H1 (cell line): ENCODE results near the gene RASAL2. TPM values are rescaled to one million over a fixed set of nuclear protein-coding genes. Genes with fewer than 3 reads are reported as not detected.

ENCODE experiments used
- CTCF ChIA-PET: fragments of 300-600 bp; sonication (Branson Sonifier 250); formaldehyde crosslinking; loops from one replicate; lab custom pipeline; 2021; ENCODE audit not compliant: partially characterized antibody; lab: Charles Lee
- POLR2A ChIA-PET: fragments of 300-600 bp; sonication (Branson Sonifier 250); formaldehyde crosslinking; loops from one replicate; lab custom pipeline; 2021; ENCODE audit warnings: inconsistent platforms; ENCODE audit not compliant: partially characterized antibody; lab: Charles Lee
- DNase-seq, 2 experiments: peaks; one replicate each; pipeline versions ENCODE4 v3.0.0 to v3.0.0-alpha.2; 2010 to 2022; ENCODE audit warnings: low spot score in 2 of 2, low read depth in 1 of 2, mixed read lengths in 1 of 2
- FAIRE-seq: peaks from 2 replicates; lab custom pipeline; 2011; peaks lifted over from hg19 to GRCh38; lab: Jason Lieb, UNC
- H2AFZ ChIP-seq: 2 replicates; pipeline ENCODE4 v1.8.1; 2012; ENCODE audit warnings: low read length, inconsistent platforms
- H2AK5ac ChIP-seq: 2 replicates; pipeline ENCODE4 v1.6.1; 2013; ENCODE audit warnings: low read depth, low read length
- H2BK120ac ChIP-seq: replicated peaks from 2 replicates; pipeline ENCODE3; 2013; ENCODE audit warnings: low read depth, low read length, inconsistent platforms
- H2BK12ac ChIP-seq: 2 replicates; pipeline ENCODE4 v1.6.1; 2013; ENCODE audit warnings: low read depth, low read length
- H2BK15ac ChIP-seq: 2 replicates; pipeline ENCODE4 v1.6.1; 2013; ENCODE audit warnings: low read length
- H2BK20ac ChIP-seq: 2 replicates; pipeline ENCODE4 v1.6.1; 2013; ENCODE audit warnings: low read length
- H2BK5ac ChIP-seq: 2 replicates; pipeline ENCODE4 v1.6.1; 2013; ENCODE audit warnings: low read depth, low read length
- H3K14ac ChIP-seq: 2 replicates; pipeline ENCODE4 v1.6.1; 2013; ENCODE audit warnings: inconsistent platforms; ENCODE audit not compliant: insufficient read length
- H3K18ac ChIP-seq: 2 replicates; pipeline ENCODE4 v1.6.1; 2013; ENCODE audit warnings: low read length; ENCODE audit errors: extremely low read depth
- H3K23ac ChIP-seq: 2 replicates; pipeline ENCODE4 v1.6.1; 2013; ENCODE audit warnings: inconsistent platforms; ENCODE audit not compliant: insufficient read length
- H3K23me2 ChIP-seq: 2 replicates; pipeline ENCODE4 v1.6.1; 2013; ENCODE audit warnings: low read depth, low read length
- H3K27ac ChIP-seq: 2 replicates; pipeline ENCODE4 v1.6.1; 2011; ENCODE audit warnings: low read depth, low read length, inconsistent platforms
- H3K27me3 ChIP-seq, 4 experiments: replicated peaks in 1 of 4; 1 replicate in 1 of 4; 2 replicates in 3 of 4; pipeline versions ENCODE4 v1.6.1 to v1.8.1; 2011 to 2013; ENCODE audit warnings: low read length in 3 of 4, mild to moderate bottlenecking in 3 of 4, inconsistent platforms in 2 of 4, mixed read lengths in 2 of 4, moderate library complexity in 1 of 4; ENCODE audit not compliant: control insufficient read depth in 3 of 4, insufficient read depth in 3 of 4; ENCODE audit errors: extremely low read depth in 1 of 4
- H3K36me3 ChIP-seq, 4 experiments: 2 replicates each; pipeline versions ENCODE4 v1.6.1 to v1.8.1; 2011 to 2013; ENCODE audit warnings: mild to moderate bottlenecking in 4 of 4, low read length in 3 of 4, moderate library complexity in 2 of 4, control low read depth in 1 of 4, inconsistent platforms in 1 of 4; ENCODE audit not compliant: insufficient read depth in 4 of 4, control insufficient read depth in 2 of 4
- H3K4ac ChIP-seq: replicated peaks from 2 replicates; pipeline ENCODE3; 2013; ENCODE audit warnings: low read length, low read depth, mixed read lengths, inconsistent platforms; ENCODE audit not compliant: insufficient read length
- H3K4me1 ChIP-seq, 4 experiments: replicated peaks in 1 of 4; 1 replicate in 1 of 4; 2 replicates in 3 of 4; pipeline versions ENCODE4 v1.6.1 to v1.8.1; 2011 to 2013; ENCODE audit warnings: low read length in 3 of 4, inconsistent platforms in 2 of 4, mixed read lengths in 1 of 4; ENCODE audit not compliant: insufficient read depth in 4 of 4, control insufficient read depth in 3 of 4
- H3K4me2 ChIP-seq, 2 experiments: 2 replicates each; pipeline versions ENCODE4 v1.6.1 to v1.8.1; 2011 to 2013; ENCODE audit warnings: low read depth in 2 of 2, low read length in 2 of 2, control low read depth in 1 of 2, inconsistent platforms in 1 of 2, mild to moderate bottlenecking in 1 of 2; ENCODE audit not compliant: insufficient read depth in 1 of 2
- H3K4me3 ChIP-seq, 4 experiments: fragments of 200-600, 300-600 bp in 1 of 4; sonication (generic), shearing (Covaris generic), sonication (Bioruptor Twin) in 1 of 4; 2 replicates each; pipeline versions ENCODE4 v1.5.1 to v1.8.1; 2011 to 2016; ENCODE audit warnings: low read length in 4 of 4, low read depth in 3 of 4, control low read depth in 2 of 4, inconsistent platforms in 2 of 4, mild to moderate bottlenecking in 2 of 4, mixed read lengths in 1 of 4, moderate library complexity in 1 of 4; ENCODE audit not compliant: insufficient read depth in 2 of 4; ENCODE audit errors: extremely low read depth in 1 of 4
- H3K56ac ChIP-seq: replicated peaks from 2 replicates; pipeline ENCODE3; 2013; ENCODE audit warnings: low read depth, mild to moderate bottlenecking, mixed read lengths, low read length, inconsistent platforms; ENCODE audit not compliant: insufficient read length
- H3K79me1 ChIP-seq: 2 replicates; pipeline ENCODE4 v1.6.1; 2013; ENCODE audit warnings: low read depth, low read length, control low read depth
- H3K79me2 ChIP-seq, 2 experiments: 2 replicates each; pipeline versions ENCODE4 v1.6.1 to v1.8.1; 2012 to 2013; ENCODE audit warnings: low read length in 2 of 2, mild to moderate bottlenecking in 2 of 2, inconsistent platforms in 1 of 2; ENCODE audit not compliant: insufficient read depth in 2 of 2, control insufficient read depth in 1 of 2
- H3K9ac ChIP-seq, 4 experiments: replicated peaks in 1 of 4; 1 replicate in 1 of 4; 2 replicates in 3 of 4; pipeline versions ENCODE4 v1.6.1 to v1.8.1; 2011 to 2013; ENCODE audit warnings: low read depth in 3 of 4, low read length in 3 of 4, control low read depth in 2 of 4, mild to moderate bottlenecking in 2 of 4, moderate library complexity in 2 of 4, inconsistent platforms in 1 of 4; ENCODE audit errors: extremely low read depth in 1 of 4
- H3K9me3 ChIP-seq, 2 experiments: 2 replicates each; pipeline versions ENCODE4 v1.6.1 to v1.8.1; 2012 to 2013; ENCODE audit warnings: mild to moderate bottlenecking in 2 of 2, moderate library complexity in 2 of 2, control low read depth in 1 of 2, inconsistent platforms in 1 of 2, low read depth in 1 of 2, low read length in 1 of 2, mixed read lengths in 1 of 2; ENCODE audit not compliant: insufficient read depth in 2 of 2
- H4K20me1 ChIP-seq, 2 experiments: replicated peaks in 1 of 2; 2 replicates each; pipeline versions ENCODE3 to v1.8.1; 2011 to 2013; ENCODE audit warnings: inconsistent platforms in 2 of 2, low read length in 2 of 2, mild to moderate bottlenecking in 1 of 2; ENCODE audit not compliant: insufficient read depth in 2 of 2, control insufficient read depth in 1 of 2
- H4K5ac ChIP-seq: 2 replicates; pipeline ENCODE4 v1.6.1; 2013; ENCODE audit warnings: low read length, low read depth, mixed read lengths, inconsistent platforms; ENCODE audit not compliant: insufficient read length
- H4K8ac ChIP-seq: 2 replicates; pipeline ENCODE4 v1.8.0; 2013; ENCODE audit warnings: mild to moderate bottlenecking, moderate library complexity, low read length, inconsistent platforms; ENCODE audit not compliant: insufficient read depth; ENCODE audit errors: extremely low read depth
- H4K91ac ChIP-seq: replicated peaks from 2 replicates; pipeline ENCODE3; 2013; ENCODE audit warnings: low read length, mixed read lengths, inconsistent platforms; ENCODE audit not compliant: insufficient read length
- BRCA1 ChIP-seq: IDR thresholded peaks from 2 replicates; pipeline ENCODE4 v1.6.1; 2012; ENCODE audit warnings: low read depth, low read length, improper control_type of control experiment
- CREB1 ChIP-seq: IDR thresholded peaks from 2 replicates; pipeline ENCODE4 v1.6.1; 2012; ENCODE audit warnings: inconsistent platforms
- CTBP2 ChIP-seq: IDR thresholded peaks from 2 replicates; pipeline ENCODE4 v1.7.0; 2011; ENCODE audit warnings: borderline replicate concordance, mild to moderate bottlenecking, moderate library complexity, mixed read lengths, low read length; ENCODE audit not compliant: insufficient read depth, insufficient read length
- EGR1 ChIP-seq: IDR thresholded peaks from 2 replicates; pipeline ENCODE4 v1.6.1; 2011; ENCODE audit warnings: low read depth, low read length, borderline replicate concordance
- EP300 ChIP-seq, 2 experiments: IDR thresholded peaks; 1 replicate in 1 of 2; 2 replicates in 1 of 2; pipeline ENCODE4 v1.6.1; 2011 to 2012; ENCODE audit warnings: low read depth in 2 of 2, low read length in 2 of 2, mild to moderate bottlenecking in 2 of 2, borderline replicate concordance in 1 of 2, inconsistent platforms in 1 of 2, moderate library complexity in 1 of 2
- GABPA ChIP-seq: IDR thresholded peaks from 2 replicates; pipeline ENCODE4 v1.6.1; 2011; ENCODE audit warnings: mild to moderate bottlenecking, low read length, moderate library complexity, borderline replicate concordance; ENCODE audit not compliant: insufficient read depth
- HDAC2 ChIP-seq, 2 experiments: fragments of 300-600 bp in 1 of 2; sonication (generic) in 1 of 2; IDR thresholded peaks; 2 replicates each; pipeline ENCODE4 v1.6.1; 2011 to 2012; ENCODE audit warnings: low read depth in 2 of 2, low read length in 2 of 2, mild to moderate bottlenecking in 2 of 2, moderate library complexity in 2 of 2, borderline replicate concordance in 1 of 2, inconsistent platforms in 1 of 2
- HDAC6 ChIP-seq: IDR thresholded peaks from one replicate; pipeline ENCODE4 v1.7.1; 2012; ENCODE audit warnings: low read depth, mild to moderate bottlenecking, inconsistent platforms, low read length, moderate library complexity
- KDM4A ChIP-seq: IDR thresholded peaks from one replicate; pipeline ENCODE4 v1.7.1; 2012; ENCODE audit warnings: low read depth, mild to moderate bottlenecking, moderate library complexity, low read length, inconsistent platforms; ENCODE audit not compliant: severe bottlenecking
- NRF1 ChIP-seq: IDR thresholded peaks from 2 replicates; pipeline ENCODE4 v1.6.1; 2011; ENCODE audit warnings: mild to moderate bottlenecking, low read depth, low read length, improper control_type of control experiment
- PHF8 ChIP-seq: fragments of 200-600 bp; sonication (generic); conservative IDR thresholded peaks from 2 replicates; pipeline ENCODE4 v1.7.1; 2012; ENCODE audit warnings: low read depth, mild to moderate bottlenecking, inconsistent platforms, low read length, moderate library complexity
- RAD21 ChIP-seq, 2 experiments: IDR thresholded peaks in 1 of 2; conservative IDR thresholded peaks in 1 of 2; 2 replicates each; pipeline ENCODE4 v1.6.1; 2011; ENCODE audit warnings: low read depth in 2 of 2, low read length in 2 of 2, improper control_type of control experiment in 1 of 2, inconsistent platforms in 1 of 2, mild to moderate bottlenecking in 1 of 2, moderate library complexity in 1 of 2
- SP1 ChIP-seq: IDR thresholded peaks from 2 replicates; pipeline ENCODE4 v1.6.1; 2011; ENCODE audit warnings: low read depth, low read length
- SP2 ChIP-seq: IDR thresholded peaks from 2 replicates; pipeline ENCODE4 v1.6.1; 2012; ENCODE audit warnings: mild to moderate bottlenecking, low read length, inconsistent platforms
- WGBS, 2 experiments: shearing (Covaris generic) in 1 of 2; methylation state at CpG; one replicate each; pipeline versions ENCODE4 v1.1.6 to v1.1.7; 2013 to 2015; ENCODE audit warnings: low lambda C conversion rate in 2 of 2, mixed read lengths in 2 of 2, inconsistent platforms in 1 of 2, low coverage in 1 of 2, missing lambda C conversion rate in 1 of 2; ENCODE audit not compliant: insufficient replicate concordance in 2 of 2, insufficient coverage in 1 of 2, insufficient read length in 1 of 2; ENCODE audit errors: extremely low coverage in 1 of 2, missing lambda C conversion rate in 1 of 2; 5-methylcytosine and 5-hydroxymethylcytosine counted together
- polyA plus RNA-seq, 7 experiments: library from polyadenylated mRNA; depleted of rRNA in 3 of 7; stranded (reverse) in 5 of 7; unstranded in 2 of 7; fragments of >200 nt in 5 of 7; fragments of 200-250 nt in 2 of 7; gene quantifications; 1 replicate in 5 of 7; 2 replicates in 1 of 7; 4 replicates in 1 of 7; pipeline versions ENCODE4 v1.2.1 to v1.2.3, GENCODE V29; 2011 to 2013; ENCODE audit warnings: missing spikeins in 2 of 7, mixed read lengths in 2 of 7
- total RNA-seq: library from RNA; stranded (reverse); fragmentation: NEBNext Ultra II Directional; extraction: Animal tissue kit (Norgen Biotek cat#: 25700); gene quantifications from 2 replicates; pipeline ENCODE4 v1.2.1, GENCODE V29; 2021

Gene RASAL2
- total and polyA plus RNA-seq, 2 of the 8 experiments (the other 6 are each of a cell fraction or from before 2014, with no cell fraction given): 15.9 to 32.5 TPM

GRCh38 chr1:178417858-178418257 is 324.0 kb downstream of the RASAL2 start:
- H3K4me3 ChIP-seq: no peak overlapping the region
- H3K9me3 ChIP-seq: no peaks in the 10 kb centered on the region
- no peak overlapping the region for H3K23ac ChIP-seq
- H3K18ac ChIP-seq: no peak overlapping the region
- no peaks in the 10 kb centered on the region for H3K4me1 ChIP-seq
- no peak overlapping the region for H4K91ac ChIP-seq
- H4K20me1 ChIP-seq: no peaks in the 10 kb centered on the region
- H2BK15ac ChIP-seq: no peak overlapping the region
- CTCF ChIA-PET: interaction anchor here (0.6 kb wide), 1 partner anchor 118 kb away, joined by 4 read pairs; no protein-coding TSS in a partner anchor
- no peak overlapping the region for H2BK12ac ChIP-seq
- H3K23me2 ChIP-seq: no peaks in the 10 kb centered on the region
- no peak overlapping the region for H2BK120ac ChIP-seq
- H2BK20ac ChIP-seq: no peak overlapping the region
- WGBS, 2 experiments: 97% methylated on average over 2 of the region's 2 CpGs; no CpG with 5 or more reads in 1 of the 2 experiments
- H3K56ac ChIP-seq: no peak overlapping the region
- H2BK5ac ChIP-seq: no peak overlapping the region
- H4K5ac ChIP-seq: no peak overlapping the region
- H3K79me2 ChIP-seq: no peaks in the 10 kb centered on the region
- DNase-seq: no peak
- H3K4me2 ChIP-seq: no peak overlapping the region
- FAIRE-seq: no peak
- H4K8ac ChIP-seq: no peak overlapping the region
- H3K27ac ChIP-seq: no peak overlapping the region
- H3K27me3 ChIP-seq: no peaks in the 10 kb centered on the region
- H3K4ac ChIP-seq: no peak overlapping the region
- no peaks in the 10 kb centered on the region for H3K79me1 ChIP-seq
- H2AFZ ChIP-seq: no peak overlapping the region
- H3K36me3 ChIP-seq: no peaks in the 10 kb centered on the region
- H3K14ac ChIP-seq: no peak overlapping the region
- H2AK5ac ChIP-seq: no peak overlapping the region
- no peak overlapping the region for H3K9ac ChIP-seq
- POLR2A ChIA-PET: no interaction called here
- TF ChIP-seq GABPA (no peak), HDAC2 (IDR thresholded peaks at IDR 0.05; ENCODE audit: borderline replicate concordance in 1 of 2, low read depth in 2 of 2, low read length in 2 of 2) (no peak), RAD21 (IDR thresholded peaks at IDR 0.05 in 1 of 2, conservative IDR thresholded peaks at IDR 0.05 in 1 of 2; ENCODE audit: low read depth in 2 of 2, low read length in 2 of 2) (no peak), PHF8 (no peak), SP2 (no peak), CREB1 (no peak), SP1 (no peak), HDAC6 (no peak), EP300 (IDR thresholded peaks at IDR 0.05; ENCODE audit: borderline replicate concordance in 1 of 2, low read depth in 2 of 2, low read length in 2 of 2) (no peak), CTBP2 (no peak), BRCA1 (no peak), NRF1 (no peak), KDM4A (no peak), EGR1 (no peak)
